NCI-H446 treated with DMSO at 0.1 percent for 48 hours (cell line): Measurements from ENCODE around the gene FERMT1.
"Not testable (repeated sequence)": the region's sequence is repeated elsewhere in the genome, so short reads cannot be mapped to it uniquely, and the experiment has no call there.

Source experiments
- DNase-seq: peaks from one replicate; lab custom pipeline; 2025; lab: John Stamatoyannopoulos, UW

The FERMT1 gene

DNA sequence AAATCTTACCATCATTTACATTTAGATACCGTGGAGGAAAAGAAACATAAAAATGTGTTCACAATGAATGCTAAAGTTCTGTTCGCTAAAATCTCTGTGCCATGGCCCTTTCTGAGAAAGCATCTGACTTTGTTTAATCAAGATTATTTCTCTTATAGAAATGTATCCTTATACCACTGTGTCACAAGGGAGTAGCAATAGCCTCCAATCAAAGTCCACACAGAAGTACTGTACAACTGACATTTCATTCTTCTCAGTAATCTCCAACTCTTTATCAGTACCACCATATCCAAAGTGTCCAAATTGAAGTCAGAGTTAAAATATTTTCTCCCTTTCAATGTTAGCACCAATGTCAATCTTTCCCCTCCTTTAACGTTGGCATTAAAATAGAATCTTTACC lies 6.1 kb downstream of the FERMT1 start:
- DNase-seq, result no peak

GRCh38 chr20:6115221-6115895 lies 7.5 kb downstream of the FERMT1 start:
- DNase-seq, result no peak

DNA sequence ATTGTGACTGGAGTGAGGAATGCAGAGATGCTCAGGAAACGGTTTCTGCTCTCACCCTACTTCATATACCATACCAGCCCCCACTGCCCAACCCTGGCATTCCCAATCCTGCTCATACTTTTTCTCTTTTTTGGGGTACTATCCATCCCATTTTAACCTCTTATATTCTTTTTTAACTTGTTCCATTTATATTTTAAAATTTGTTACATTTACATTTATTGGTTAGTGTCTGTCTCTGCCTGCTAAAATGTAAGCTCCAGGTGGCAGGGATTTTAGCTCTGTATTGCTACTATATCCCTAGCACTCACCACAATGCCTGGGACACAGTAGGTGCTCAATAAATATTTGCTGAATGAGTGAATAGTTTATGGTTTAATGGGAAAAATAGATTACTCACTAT lies 8.1 kb downstream of the FERMT1 start:
- DNase-seq, result no peak

- no peak for DNase-seq
Observed at GRCh38 chr20:6113951-6114350, 8.9 kb downstream of the FERMT1 start.

GRCh38 chr20:6112965-6113364 lies 9.9 kb downstream of the FERMT1 start:
- DNase-seq, result not testable (repeated sequence)

GRCh38 chr20:6108330-6108729 lies 14.5 kb downstream of the FERMT1 start:
- no peak for DNase-seq

GRCh38 chr20:6104493-6105188 lies 18.2 kb downstream of the FERMT1 start:
- no peak for DNase-seq

DNA sequence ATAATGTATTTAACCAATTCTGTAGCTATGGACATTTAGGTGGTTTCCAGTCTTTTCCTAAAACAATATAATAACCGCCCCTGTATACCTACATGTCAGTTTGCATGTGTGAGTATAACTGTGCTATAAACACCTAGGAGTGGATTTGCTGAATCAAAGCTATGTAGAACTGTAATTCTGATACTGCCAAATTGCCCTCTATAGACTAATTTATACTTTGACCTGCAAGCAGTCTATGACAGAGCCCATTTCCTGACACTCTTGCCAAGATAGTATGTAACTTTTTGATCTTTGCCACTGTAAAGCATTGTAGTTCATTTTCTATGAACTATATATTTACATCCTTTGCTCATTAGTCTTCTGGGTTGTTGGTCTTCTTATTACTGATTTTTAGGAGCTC lies 19.5 kb downstream of the FERMT1 start:
- no peak for DNase-seq

DNA sequence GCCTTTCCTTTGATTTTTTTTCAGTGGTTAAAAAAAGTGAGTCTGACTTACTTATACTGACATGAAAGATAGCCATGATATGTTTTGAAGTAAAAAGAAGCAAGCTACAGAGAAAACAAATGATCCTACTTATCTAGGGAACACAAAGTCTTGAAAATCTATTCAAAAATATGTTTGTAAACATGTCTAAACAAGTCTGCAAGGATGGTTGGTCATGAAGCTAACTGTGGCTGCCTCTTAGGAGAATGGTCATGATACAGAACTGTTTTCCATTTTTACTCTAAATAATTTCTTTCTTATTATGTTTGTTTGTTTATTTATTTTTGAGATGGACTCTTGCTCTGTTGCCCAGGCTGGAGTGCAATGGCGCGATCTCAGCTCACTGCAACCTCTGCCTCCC lies 21.5 kb downstream of the FERMT1 start:
- no peak for DNase-seq

DNA sequence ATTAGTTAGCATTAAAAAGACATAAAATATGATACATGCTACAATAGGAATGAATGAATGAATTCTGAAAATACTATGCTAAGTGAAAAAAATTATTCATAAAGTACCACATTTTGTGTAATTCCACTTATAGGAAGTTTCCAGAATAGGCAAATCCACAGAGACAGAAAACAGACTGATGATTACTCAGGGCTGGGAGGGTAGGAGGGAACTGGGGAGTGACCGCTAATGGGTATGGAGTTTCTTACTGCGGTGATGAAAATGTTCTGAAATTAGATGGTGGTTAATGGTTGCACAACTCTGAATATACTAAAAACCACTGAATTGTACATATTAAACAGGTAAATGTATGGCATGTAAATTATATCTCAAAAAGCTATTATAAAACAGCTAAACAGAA lies 22.6 kb downstream of the FERMT1 start:
- DNase-seq, result no peak

GRCh38 chr20:6099819-6100218 lies 23.0 kb downstream of the FERMT1 start:
- no peak for DNase-seq

- no peak for DNase-seq
Observed at GRCh38 chr20:6095409-6095808, 27.4 kb downstream of the FERMT1 start.

DNA sequence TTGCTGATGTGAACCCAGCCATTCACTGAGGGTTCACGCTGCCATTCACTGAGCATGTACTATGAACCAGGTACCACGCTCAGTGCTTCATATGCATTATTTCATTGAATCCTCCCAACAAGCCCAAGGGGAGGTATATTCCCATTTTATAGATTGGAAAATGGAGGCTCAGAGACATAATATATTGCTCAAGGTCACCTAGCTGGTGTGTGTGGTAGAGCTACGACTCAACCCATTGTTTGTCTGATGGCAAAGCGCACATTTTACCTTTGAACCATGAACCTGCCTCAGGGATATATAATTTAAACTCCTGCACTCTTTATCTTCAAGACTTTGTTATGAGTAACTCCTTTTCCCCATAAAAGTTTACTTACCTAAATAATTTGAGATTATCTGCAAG lies 28.3 kb downstream of the FERMT1 start:
- no peak for DNase-seq

GRCh38 chr20:6094063-6094462 lies 28.8 kb downstream of the FERMT1 start:
- DNase-seq, result no peak

GRCh38 chr20:6091661-6092060 lies 31.2 kb downstream of the FERMT1 start:
- no peak for DNase-seq

- no peak for DNase-seq
Observed at GRCh38 chr20:6086868-6087267, 36.0 kb downstream of the FERMT1 start.

DNA sequence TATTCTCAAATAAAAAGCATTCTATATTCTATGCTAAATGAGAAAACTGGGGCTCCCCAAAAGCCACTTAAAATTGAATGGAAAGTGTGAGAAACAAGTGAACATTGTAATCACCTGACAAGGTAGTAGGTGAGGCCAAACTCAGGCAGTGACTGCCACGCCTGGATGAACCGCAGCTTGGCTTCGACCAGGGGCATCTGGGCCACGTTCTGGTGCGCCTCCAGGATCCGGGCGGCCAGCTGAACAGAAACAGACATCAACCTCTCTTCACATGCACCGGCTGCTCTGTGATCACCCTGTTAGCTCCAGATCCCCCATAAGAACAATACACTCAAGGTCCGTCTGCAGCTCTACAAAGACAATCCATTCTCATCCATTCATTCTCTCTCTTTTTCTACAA lies 38.9 kb downstream of the FERMT1 start:
- DNase-seq, result no peak

GRCh38 chr20:6081236-6081635 lies 41.6 kb downstream of the FERMT1 start:
- DNase-seq, result no peak

- no peak for DNase-seq
Observed at GRCh38 chr20:6079016-6079415, 43.8 kb downstream of the FERMT1 start.

DNA sequence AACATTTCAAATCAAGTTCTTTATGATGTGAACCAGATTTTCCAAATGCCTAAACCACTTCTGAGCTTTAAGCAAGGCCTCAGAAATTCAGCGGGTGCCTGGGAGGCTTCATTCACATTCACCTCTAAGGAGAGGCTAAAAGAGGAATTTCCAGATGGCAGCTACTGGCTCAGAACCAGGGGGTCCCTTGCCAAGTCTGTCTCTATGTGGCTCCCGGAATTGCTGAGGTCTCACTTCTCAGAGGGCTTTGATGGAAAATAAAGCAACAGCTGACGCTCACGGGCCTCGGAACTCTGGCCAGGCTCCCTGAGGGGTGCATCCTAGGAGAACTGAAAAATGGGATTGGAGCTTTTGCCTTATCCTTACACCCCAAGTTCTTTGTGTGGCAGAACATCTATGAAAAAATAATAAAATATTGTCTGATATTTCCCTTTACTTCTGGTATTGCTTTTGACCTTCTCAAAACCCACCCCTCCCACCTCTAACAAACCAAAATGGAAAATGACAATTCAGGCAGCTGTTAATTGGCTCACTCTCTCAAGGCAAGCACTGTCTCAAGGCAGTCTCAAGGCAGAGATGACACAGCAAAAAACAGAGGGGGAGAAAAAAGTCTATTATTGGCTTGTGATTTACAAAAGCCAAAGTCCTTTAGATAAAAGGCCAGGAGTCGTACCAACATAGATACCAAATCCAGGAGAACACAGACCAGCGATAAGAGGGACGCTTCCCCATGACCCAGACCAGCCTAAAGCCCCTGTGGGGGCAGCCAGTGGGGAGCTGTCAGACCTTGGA lies 47.2 kb downstream of the FERMT1 start:
- DNase-seq, result peak; percentile 83

- DNase-seq, result no peak
Observed at GRCh38 chr20:6074784-6075183, 48.0 kb downstream of the FERMT1 start.

DNA sequence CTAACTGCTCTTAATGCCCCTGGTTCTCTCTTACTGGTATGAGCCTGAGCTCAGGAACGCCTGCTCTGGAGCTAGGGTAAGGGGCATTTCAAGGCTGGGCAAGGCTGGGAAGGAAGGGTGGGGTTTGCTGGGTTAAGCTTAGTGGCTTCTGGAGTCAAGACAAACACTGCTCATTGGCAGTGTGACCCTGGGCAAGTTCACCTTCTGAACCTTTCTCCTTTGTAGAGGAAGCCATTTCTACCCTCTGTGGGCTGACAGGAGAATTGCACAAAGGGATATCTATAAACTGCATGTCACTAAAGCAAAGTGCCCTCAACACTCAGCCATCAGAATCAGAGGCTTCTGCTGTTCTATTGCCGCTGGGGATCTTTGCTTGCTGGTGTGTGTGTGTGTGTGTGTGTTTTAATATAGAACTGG lies 48.7 kb downstream of the FERMT1 start:
- DNase-seq, result no peak
